ENCODE results near the gene VPREB1.
A peak's percentile ranks its signal among the peaks of the same experiment; 100 is the strongest.
"Not testable (repeated sequence)": the region's sequence is repeated elsewhere in the genome, so short reads cannot be mapped to it uniquely, and the experiment has no call there.

VPREB1 gene

GRCh38 chr22:22214819-22215329 lies 29.7 kb upstream of the VPREB1 start:
- DNase-seq = no peak

DNA sequence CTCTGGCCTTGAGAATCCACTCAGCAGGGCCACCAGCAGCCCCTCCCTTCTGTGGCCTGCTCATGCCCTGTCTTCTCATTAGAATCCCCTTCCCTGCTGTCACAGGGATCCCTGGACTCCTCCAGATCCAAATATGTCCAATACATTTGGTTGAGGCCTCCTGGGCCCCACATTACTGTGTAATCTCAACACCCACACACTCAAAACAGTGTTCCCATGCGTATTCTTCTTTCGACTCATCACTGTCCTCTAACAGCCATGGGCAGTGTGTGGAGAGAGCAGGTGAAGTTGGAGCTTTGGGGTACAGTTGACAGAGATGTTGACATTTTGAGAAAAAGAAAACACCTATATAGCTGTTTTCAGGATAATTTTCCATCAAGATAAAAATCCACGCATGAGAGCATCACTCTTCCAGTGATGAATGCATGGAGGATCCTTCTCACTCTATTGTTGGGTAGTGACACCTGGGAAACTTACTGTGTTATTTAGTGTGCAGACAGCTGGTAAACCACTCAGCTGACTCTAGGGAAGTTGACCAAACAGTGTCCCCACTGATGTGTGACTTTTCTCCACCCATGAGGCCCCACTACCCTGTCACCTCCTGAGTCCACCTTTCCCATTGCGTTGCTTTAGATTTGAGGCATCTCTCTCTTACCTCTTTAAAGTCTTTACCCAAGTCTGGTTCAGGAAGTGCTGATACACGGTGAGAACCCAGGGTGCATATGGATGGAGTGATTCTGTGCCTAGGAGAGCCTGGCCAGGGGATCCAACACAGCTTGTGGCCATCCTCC lies 28.7 kb upstream of the VPREB1 start:
- no peak for DNase-seq

DNA sequence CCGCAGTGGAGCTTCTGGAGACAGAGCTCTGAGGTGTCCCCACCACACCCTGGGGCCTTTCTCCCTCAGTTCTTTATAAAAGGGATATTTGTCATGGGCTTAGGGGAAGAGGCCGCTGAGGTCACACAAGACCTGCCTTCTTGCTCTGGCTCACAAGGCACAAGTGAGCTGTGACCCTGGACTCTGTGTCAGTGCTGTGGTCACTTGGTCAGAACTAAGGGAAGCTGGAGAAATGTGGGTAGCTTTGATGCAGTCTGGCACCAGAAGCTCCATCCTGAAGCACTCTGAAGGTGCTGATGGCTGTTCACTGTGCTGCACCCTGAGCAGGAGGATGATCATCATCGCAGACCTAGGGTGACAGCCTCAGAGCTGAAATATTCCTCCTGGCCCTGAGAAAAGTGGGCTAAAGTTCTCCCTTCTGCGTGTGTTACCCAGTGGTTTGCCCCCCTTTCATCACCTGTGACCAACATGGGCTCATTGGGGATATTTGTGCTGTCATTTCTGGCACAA lies 28.1 kb upstream of the VPREB1 start:
- no peak for DNase-seq

DNA sequence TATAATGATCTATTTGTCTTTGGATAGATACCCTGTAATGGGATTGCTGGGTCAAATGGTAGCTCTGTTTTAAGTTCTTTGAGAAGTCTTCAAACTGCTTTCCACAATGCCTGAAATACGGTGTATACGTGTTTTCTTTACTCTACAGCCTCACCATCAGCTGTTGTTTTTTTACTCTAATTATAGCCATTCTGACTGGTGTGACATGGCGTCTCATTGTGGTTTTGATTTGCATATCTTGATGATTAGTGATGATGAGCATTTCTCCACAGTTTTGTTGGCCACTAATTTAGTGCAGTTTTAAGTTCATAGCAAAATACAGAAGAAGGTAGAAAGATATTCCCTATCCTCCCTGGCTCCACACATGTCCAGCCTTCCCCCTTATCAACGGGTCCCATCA lies 26.3 kb upstream of the VPREB1 start:
- no peak for DNase-seq

DNA sequence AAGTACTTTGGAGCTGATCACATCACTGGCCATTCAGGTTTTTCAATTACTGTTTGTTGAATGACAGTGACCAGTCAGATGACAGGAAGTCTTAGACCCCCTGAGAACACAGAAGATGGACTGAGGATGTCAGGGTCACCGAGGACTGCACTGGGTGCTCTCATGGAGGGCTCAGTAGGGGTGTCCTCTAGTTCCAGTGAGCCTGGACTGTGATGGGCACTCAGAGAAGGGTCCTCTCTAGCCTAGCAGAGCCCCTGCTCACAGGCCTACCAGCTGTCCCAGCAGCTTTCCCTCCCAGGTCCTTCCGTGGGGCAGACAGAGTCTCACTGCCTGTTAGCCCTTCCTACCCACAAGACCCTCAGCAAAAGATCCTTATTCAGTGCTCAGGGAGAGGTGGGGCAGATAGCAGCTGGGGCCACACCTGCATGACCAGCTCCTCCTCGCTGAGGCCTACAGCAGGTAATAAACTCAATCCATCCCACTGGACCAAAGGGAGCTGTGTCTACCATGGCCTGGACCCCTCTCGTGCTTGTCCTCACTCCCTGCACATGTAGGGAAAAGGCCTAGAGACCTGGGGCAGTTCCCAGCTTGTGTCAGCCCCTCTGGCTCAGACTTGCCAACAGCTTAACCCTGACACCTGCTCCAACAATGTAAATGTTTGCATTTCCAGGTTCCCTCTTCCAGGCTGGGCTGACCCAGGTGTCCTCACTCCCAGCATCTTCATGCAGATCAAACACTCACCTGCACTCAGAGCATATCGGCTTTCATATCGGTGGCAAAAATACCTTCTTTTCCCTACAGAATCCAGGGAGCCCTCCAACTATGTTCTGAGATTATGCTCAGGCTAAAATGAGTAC lies 25.2 kb upstream of the VPREB1 start:
- DNase-seq = no peak

- DNase-seq = not testable (repeated sequence)
Observed at GRCh38 chr22:22221043-22221442, 23.5 kb upstream of the VPREB1 start.

DNA sequence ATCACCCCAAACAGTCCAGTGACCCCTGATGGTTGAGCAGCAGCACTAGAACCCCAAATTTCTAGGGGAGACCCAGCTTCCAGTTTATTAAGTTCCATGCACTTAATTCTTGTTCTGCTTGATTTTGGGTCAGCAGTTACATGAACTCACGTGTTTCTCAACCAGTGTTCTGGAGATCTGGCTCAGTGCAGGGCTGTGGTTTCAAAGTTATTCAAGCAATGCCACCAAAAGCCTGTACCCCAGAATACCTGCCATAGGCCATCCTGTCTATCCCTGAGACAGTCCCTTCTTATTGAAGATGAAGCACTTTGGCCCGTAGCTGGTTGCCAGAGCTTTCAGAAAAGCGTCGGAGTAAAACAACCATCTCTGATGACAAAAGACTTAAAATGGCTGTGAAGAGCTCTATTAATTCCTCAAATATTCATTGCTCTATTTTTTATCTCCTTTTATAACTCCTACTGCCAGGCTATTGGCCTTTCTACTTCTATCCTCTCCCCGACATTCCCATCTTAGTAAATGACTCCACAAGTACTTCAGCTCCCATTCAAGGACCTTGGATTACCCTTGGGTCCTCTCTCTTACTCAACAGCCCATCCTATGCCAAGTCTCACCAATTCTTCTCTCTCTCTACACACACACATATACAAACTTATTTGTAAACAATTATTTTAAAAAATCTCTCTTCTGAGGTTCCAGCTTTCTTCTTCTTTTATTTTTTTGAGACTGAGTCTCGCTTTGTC lies 18.0 kb upstream of the VPREB1 start:
- no peak for DNase-seq

GRCh38 chr22:22228421-22228820 lies 16.2 kb upstream of the VPREB1 start:
- DNase-seq = no peak

DNA sequence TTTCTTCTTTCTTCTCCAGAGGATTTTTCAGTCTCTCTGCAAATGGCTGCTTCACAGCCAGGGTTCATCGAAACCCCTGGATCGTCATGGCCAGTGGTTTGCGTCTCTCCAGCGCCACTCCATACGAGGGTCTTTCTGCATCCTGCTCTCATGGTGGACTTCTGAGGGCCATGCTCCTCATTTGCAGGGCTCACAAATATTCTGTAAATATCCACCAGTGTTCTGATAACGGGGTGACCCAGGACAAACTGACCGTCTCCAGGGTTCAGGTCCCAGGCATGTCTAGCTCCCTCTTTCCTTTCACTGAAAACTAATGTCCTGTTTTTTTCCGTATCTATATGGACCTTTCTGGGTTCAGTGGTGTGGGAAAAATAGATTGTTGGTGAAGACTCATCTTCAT lies 15.7 kb upstream of the VPREB1 start:
- no peak for DNase-seq

- DNase-seq = no peak
Observed at GRCh38 chr22:22229683-22230420, 14.7 kb upstream of the VPREB1 start.

GRCh38 chr22:22230438-22230837 lies 14.1 kb upstream of the VPREB1 start:
- DNase-seq = no peak

DNA sequence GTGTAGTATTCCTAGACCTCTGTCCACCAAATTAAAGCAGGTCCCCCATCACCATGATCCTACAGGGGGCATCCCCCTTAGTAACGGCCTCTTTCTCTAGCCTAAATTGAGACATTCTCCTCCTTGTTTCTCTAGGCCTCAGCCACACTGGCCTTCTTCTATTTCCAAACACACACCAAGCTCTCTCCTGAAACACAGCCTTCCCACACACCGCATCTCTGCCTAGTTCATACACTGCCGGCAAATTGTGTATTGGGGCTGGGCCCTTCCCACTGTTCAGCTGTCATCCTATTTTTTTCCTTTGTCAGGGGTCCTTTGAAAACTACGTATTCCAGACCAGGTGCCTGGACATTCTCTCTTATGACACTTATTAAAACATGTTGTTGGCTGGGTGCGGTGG lies 11.5 kb upstream of the VPREB1 start:
- no peak for DNase-seq

GRCh38 chr22:22235558-22235957 lies 9.0 kb upstream of the VPREB1 start:
- DNase-seq = peak; percentile 12

- no peak for DNase-seq
Observed at GRCh38 chr22:22237521-22237920, 7.1 kb upstream of the VPREB1 start.

GRCh38 chr22:22239311-22239939 lies 5.2 kb upstream of the VPREB1 start:
- DNase-seq = no peak

DNA sequence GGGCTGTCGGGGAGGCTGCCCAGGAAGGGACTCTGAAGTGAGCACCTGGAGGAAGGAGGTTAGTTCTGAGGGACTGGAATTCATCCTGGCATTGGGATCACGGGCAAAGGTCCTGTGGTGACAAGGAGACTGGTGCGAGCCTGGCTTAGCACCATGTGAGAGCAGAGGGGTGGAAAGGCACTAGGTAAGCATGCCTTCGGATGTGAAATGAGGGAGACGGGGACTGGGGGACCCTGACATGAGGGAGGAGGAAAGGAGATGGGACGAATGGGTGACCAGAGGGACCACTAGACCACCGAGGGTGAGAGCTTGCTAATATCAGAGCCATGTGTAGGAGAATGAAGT lies 3.1 kb upstream of the VPREB1 start:
- no peak for DNase-seq

- DNase-seq = no peak
Observed at GRCh38 chr22:22242488-22242887, 2.1 kb upstream of the VPREB1 start.

- no peak for DNase-seq
Observed at GRCh38 chr22:22243033-22243680, 1.4 kb upstream of the VPREB1 start.

DNA sequence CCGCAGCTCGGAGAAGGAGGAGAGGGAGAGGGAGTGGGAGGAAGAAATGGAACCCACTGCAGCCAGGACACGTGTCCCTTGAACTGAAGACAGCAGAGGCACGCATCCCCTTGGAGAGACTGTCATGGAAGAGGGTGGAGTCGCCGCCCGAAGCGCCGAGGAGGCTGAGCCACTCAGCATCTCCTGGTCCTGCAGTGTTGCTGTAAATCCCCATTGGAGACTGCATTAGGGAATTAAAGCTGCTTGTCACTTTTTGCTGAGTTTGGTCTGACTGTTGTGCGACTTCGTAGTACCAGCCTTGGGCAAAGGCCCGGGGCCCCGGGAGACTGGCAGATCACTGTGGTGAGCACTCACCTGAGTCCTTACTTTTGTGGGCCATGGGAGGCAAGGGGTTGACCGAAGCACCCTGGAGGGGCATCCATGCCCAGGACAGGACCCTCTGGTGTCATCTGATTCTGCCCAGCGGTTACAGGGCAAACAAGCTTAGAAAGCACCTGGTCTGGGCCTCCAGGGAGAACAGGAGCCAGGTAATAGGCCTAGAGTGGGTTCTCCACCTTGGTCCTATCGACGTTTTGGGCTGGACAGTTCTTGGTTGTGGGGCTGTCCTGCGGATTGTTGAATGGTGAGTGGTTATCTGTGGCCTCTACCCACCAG lies 797 bp downstream of the VPREB1 start:
- no peak for DNase-seq

GRCh38 chr22:22245935-22246525 lies 1.4 kb downstream of the VPREB1 start:
- DNase-seq = no peak
